CD8-positive, alpha-beta memory T cell (primary cell): ENCODE results near the gene POLE. TPM values are rescaled to one million over a fixed set of nuclear protein-coding genes. Genes with fewer than 3 reads are reported as not detected.

ENCODE experiments used
- CTCF ChIA-PET: fragments of 350-600 bp; sonication (Branson Sonifier 250); formaldehyde crosslinking; loops from one replicate; lab custom pipeline; 2021; ENCODE audit warnings: antibody characterized with exemption; lab: Charles Lee
- POLR2A ChIA-PET: fragments of 350-600 bp; sonication (Branson Sonifier 250); formaldehyde crosslinking; loops from one replicate; lab custom pipeline; 2021; ENCODE audit warnings: antibody characterized with exemption; lab: Charles Lee
- DNase-seq, 5 donors: peaks; one replicate each; pipeline versions ENCODE4 v3.0.0 to v3.0.0-alpha.2; 2020 to 2022; ENCODE audit warnings: mixed read lengths in 1 of 5
- H3K27ac ChIP-seq: one replicate; pipeline ENCODE4 v1.7.0; 2013; ENCODE audit warnings: low read depth, mild to moderate bottlenecking, low read length, moderate library complexity
- H3K27me3 ChIP-seq: 2 replicates; pipeline ENCODE4 v1.7.0; 2013; ENCODE audit warnings: low read length, mild to moderate bottlenecking; ENCODE audit not compliant: insufficient read depth, poor library complexity, severe bottlenecking
- H3K36me3 ChIP-seq: 2 replicates; pipeline ENCODE4 v1.7.0; 2013; ENCODE audit warnings: mild to moderate bottlenecking, low read length, moderate library complexity; ENCODE audit not compliant: insufficient read depth
- H3K4me1 ChIP-seq: 2 replicates; pipeline ENCODE4 v1.7.0; 2013; ENCODE audit warnings: mild to moderate bottlenecking, low read length, moderate library complexity; ENCODE audit not compliant: insufficient read depth
- H3K4me3 ChIP-seq: 2 replicates; pipeline ENCODE4 v1.7.0; 2013; ENCODE audit warnings: mild to moderate bottlenecking, low read length
- H3K9me3 ChIP-seq: 2 replicates; pipeline ENCODE4 v1.7.0; 2013; ENCODE audit warnings: mild to moderate bottlenecking, low read length
- H3K27ac Mint-ChIP-seq, 8 donors: one replicate each; pipeline ENCODE4 v1.8.0; 2020 to 2021; ENCODE audit warnings: mixed read lengths in 8 of 8, mild to moderate bottlenecking in 6 of 8, inconsistent platforms in 3 of 8, moderate library complexity in 3 of 8
- H3K27me3 Mint-ChIP-seq, 2 donors: one replicate each; pipeline ENCODE4 v1.8.0; 2020 to 2021; ENCODE audit warnings: mixed read lengths in 2 of 2, mild to moderate bottlenecking in 1 of 2, moderate library complexity in 1 of 2
- H3K36me3 Mint-ChIP-seq, 3 donors: one replicate each; pipeline ENCODE4 v1.8.0; 2020 to 2021; ENCODE audit warnings: mixed read lengths in 3 of 3, inconsistent platforms in 1 of 3, mild to moderate bottlenecking in 1 of 3
- H3K4me1 Mint-ChIP-seq, 3 donors: one replicate each; pipeline ENCODE4 v1.8.0; 2020 to 2021; ENCODE audit warnings: mixed read lengths in 3 of 3, inconsistent platforms in 1 of 3, mild to moderate bottlenecking in 1 of 3
- H3K4me3 Mint-ChIP-seq, 7 donors: one replicate each; pipeline ENCODE4 v1.8.0; 2020 to 2021; ENCODE audit warnings: mixed read lengths in 7 of 7, mild to moderate bottlenecking in 6 of 7, moderate library complexity in 4 of 7, inconsistent platforms in 2 of 7
- H3K9me3 Mint-ChIP-seq, 5 donors: one replicate each; pipeline ENCODE4 v1.8.0; 2020 to 2022; ENCODE audit warnings: mixed read lengths in 5 of 5, mild to moderate bottlenecking in 3 of 5, moderate library complexity in 2 of 5, inconsistent platforms in 1 of 5
- polyA plus RNA-seq: library from polyadenylated mRNA; unstranded; fragments of 300-500 nt; fragmentation: Illumina TruSeq; gene quantifications from one replicate; pipeline ENCODE4 v1.2.3, GENCODE V29; 2021
- total RNA-seq, 2 experiments: library from RNA; stranded (reverse); gene quantifications; one replicate each; pipeline ENCODE4 v1.2.3, GENCODE V29; 2021

Gene POLE
- total RNA-seq, result 100 to 1,000 TPM; 109 to 117 TPM
- polyA plus RNA-seq, result 4.2 TPM

- POLR2A ChIA-PET, result no interaction called here
- Mint-ChIP-seq H3K27ac (peak within 1 kb of the TSS in 4 of 8 donors; percentile 36 to 70 (median 56)), H3K9me3 (no peaks in the 10 kb centered on the region), H3K4me1 (peaks cover 15 to 30% (median 28%) of the 10 kb centered on the region in 3 donors), H3K4me3 (peak within 1 kb of the TSS; percentile 80 to 95 (median 85)), H3K36me3 (peaks cover 0 to 1% (median 0%) of the 10 kb centered on the region in 3 donors), H3K27me3 (no peaks in the 10 kb centered on the region)
- Histone ChIP-seq H3K4me3 (peak within 1 kb of the TSS; percentile 47), H3K36me3 (no peaks in the 10 kb centered on the region), H3K9me3 (no peaks in the 10 kb centered on the region), H3K27ac (peak within 1 kb of the TSS; percentile 59), H3K4me1 (peaks cover 7% of the 10 kb centered on the region), H3K27me3 (no peaks in the 10 kb centered on the region)
- CTCF ChIA-PET, result no interaction called here
- DNase-seq, result peak; percentile 88 to 94 (median 89)
Measured at GRCh38 chr12:132687211-132688164, at the start of gene POLE, which contains the start of gene PXMP2. Gene POLE (minus strand): TSS chr12:132687342. CDS start chr12:132687315, 27 bp downstream. Gene PXMP2 (plus strand): TSS chr12:132687587. CDS start chr12:132687671, 84 bp downstream.

GRCh38 chr12:132736913-132737312 lies 49.8 kb upstream of the POLE start:
- Histone ChIP-seq H3K4me1 (no peaks in the 10 kb centered on the region), H3K27me3 (no peaks in the 10 kb centered on the region), H3K4me3 (no peak overlapping the region), H3K36me3 (peaks cover 63% of the 10 kb centered on the region), H3K27ac (no peak overlapping the region), H3K9me3 (no peaks in the 10 kb centered on the region)
- H3K9me3 Mint-ChIP-seq, result no peaks in the 10 kb centered on the region
- H3K36me3 Mint-ChIP-seq, result peaks cover 17 to 93% (median 32%) of the 10 kb centered on the region in 3 donors
- ChIA-PET POLR2A (no interaction called here), CTCF (no interaction called here)
- no peak overlapping the region for H3K4me3 Mint-ChIP-seq
- peaks cover 0 to 7% (median 0%) of the 10 kb centered on the region in 3 donors for H3K4me1 Mint-ChIP-seq
- H3K27ac Mint-ChIP-seq, result no peak overlapping the region
- no peak for DNase-seq
- H3K27me3 Mint-ChIP-seq, result no peaks in the 10 kb centered on the region

GRCh38 chr12:132736378-132736777 lies 49.2 kb upstream of the POLE start:
- Mint-ChIP-seq H3K9me3 (no peaks in the 10 kb centered on the region), H3K27me3 (no peaks in the 10 kb centered on the region), H3K4me3 (no peak overlapping the region), H3K36me3 (peaks cover 22 to 92% (median 36%) of the 10 kb centered on the region in 3 donors), H3K27ac (peak overlapping the region in 1 of 8 donors; percentile 69), H3K4me1 (peaks cover 0 to 1% (median 0%) of the 10 kb centered on the region in 3 donors)
- Histone ChIP-seq H3K4me3 (no peak overlapping the region), H3K36me3 (peaks cover 62% of the 10 kb centered on the region), H3K27me3 (no peaks in the 10 kb centered on the region), H3K4me1 (no peaks in the 10 kb centered on the region), H3K9me3 (no peaks in the 10 kb centered on the region), H3K27ac (no peak overlapping the region)
- DNase-seq, result no peak
- ChIA-PET CTCF (no interaction called here), POLR2A (no interaction called here)

GRCh38 chr12:132735496-132735895 lies 48.4 kb upstream of the POLE start:
- ChIA-PET POLR2A (interaction anchor here (0.5 kb wide), 1 partner anchor 103 kb away, joined by 3 read pairs; no protein-coding TSS in a partner anchor), CTCF (interaction anchor here (0.6 to 0.9 kb wide), 2 partner anchors 16 to 146 kb away, joined by 3 to 4 read pairs; no protein-coding TSS in a partner anchor)
- H3K4me1 Mint-ChIP-seq, result no peaks in the 10 kb centered on the region
- H3K4me3 Mint-ChIP-seq, result no peak overlapping the region
- H3K36me3 ChIP-seq, result peaks cover 53% of the 10 kb centered on the region
- no peak overlapping the region for H3K27ac ChIP-seq
- no peaks in the 10 kb centered on the region for H3K4me1 ChIP-seq
- H3K27me3 ChIP-seq, result no peaks in the 10 kb centered on the region
- no peaks in the 10 kb centered on the region for H3K27me3 Mint-ChIP-seq
- peak overlapping the region in 2 of 8 donors; percentile 50 to 60 for H3K27ac Mint-ChIP-seq
- H3K36me3 Mint-ChIP-seq, result peaks cover 26 to 91% (median 39%) of the 10 kb centered on the region in 3 donors
- no peaks in the 10 kb centered on the region for H3K9me3 Mint-ChIP-seq
- no peak overlapping the region for H3K4me3 ChIP-seq
- no peak for DNase-seq
- no peaks in the 10 kb centered on the region for H3K9me3 ChIP-seq

GRCh38 chr12:132734206-132734605 lies 47.1 kb upstream of the POLE start:
- Histone ChIP-seq H3K9me3 (no peaks in the 10 kb centered on the region), H3K4me3 (no peak overlapping the region), H3K27me3 (no peaks in the 10 kb centered on the region), H3K27ac (no peak overlapping the region), H3K36me3 (peaks cover 41% of the 10 kb centered on the region), H3K4me1 (no peaks in the 10 kb centered on the region)
- ChIA-PET POLR2A (no interaction called here), CTCF (no interaction called here)
- H3K27ac Mint-ChIP-seq, result no peak overlapping the region
- no peaks in the 10 kb centered on the region for H3K9me3 Mint-ChIP-seq
- H3K4me3 Mint-ChIP-seq, result no peak overlapping the region
- H3K27me3 Mint-ChIP-seq, result no peaks in the 10 kb centered on the region
- H3K4me1 Mint-ChIP-seq, result no peaks in the 10 kb centered on the region
- peaks cover 35 to 88% (median 38%) of the 10 kb centered on the region in 3 donors for H3K36me3 Mint-ChIP-seq
- no peak for DNase-seq

GRCh38 chr12:132731574-132731973 lies 44.4 kb upstream of the POLE start:
- Mint-ChIP-seq H3K36me3 (peaks cover 35 to 89% (median 35%) of the 10 kb centered on the region in 3 donors), H3K4me1 (no peaks in the 10 kb centered on the region), H3K9me3 (no peaks in the 10 kb centered on the region), H3K27me3 (no peaks in the 10 kb centered on the region), H3K27ac (peak overlapping the region in 3 of 8 donors; percentile 1 to 83 (median 83)), H3K4me3 (no peak overlapping the region)
- H3K27ac ChIP-seq, result no peak overlapping the region
- H3K36me3 ChIP-seq, result peaks cover 48% of the 10 kb centered on the region
- H3K27me3 ChIP-seq, result no peaks in the 10 kb centered on the region
- ChIA-PET POLR2A (no interaction called here), CTCF (interaction anchor here (1.4 kb wide), 1 partner anchor 24 kb away, joined by 3 read pairs; no protein-coding TSS in a partner anchor)
- no peaks in the 10 kb centered on the region for H3K9me3 ChIP-seq
- no peaks in the 10 kb centered on the region for H3K4me1 ChIP-seq
- H3K4me3 ChIP-seq, result no peak overlapping the region
- DNase-seq, result no peak

GRCh38 chr12:132730353-132730752 lies 43.2 kb upstream of the POLE start:
- Mint-ChIP-seq H3K9me3 (no peaks in the 10 kb centered on the region), H3K36me3 (peaks cover 39 to 91% (median 40%) of the 10 kb centered on the region in 3 donors), H3K27me3 (no peaks in the 10 kb centered on the region), H3K27ac (peak overlapping the region in 2 of 8 donors; percentile 57 to 84), H3K4me1 (no peaks in the 10 kb centered on the region), H3K4me3 (no peak overlapping the region)
- no peak for DNase-seq
- H3K36me3 ChIP-seq, result peaks cover 52% of the 10 kb centered on the region
- H3K27ac ChIP-seq, result no peak overlapping the region
- H3K27me3 ChIP-seq, result no peaks in the 10 kb centered on the region
- ChIA-PET POLR2A (no interaction called here), CTCF (no interaction called here)
- no peak overlapping the region for H3K4me3 ChIP-seq
- no peaks in the 10 kb centered on the region for H3K4me1 ChIP-seq
- no peaks in the 10 kb centered on the region for H3K9me3 ChIP-seq
